HG03378 (cell line): Measurements from ENCODE around the gene RPL29.
"Not testable (repeated sequence)": the region's sequence is repeated elsewhere in the genome, so short reads cannot be mapped to it uniquely, and the experiment has no call there.

Source experiments
- ATAC-seq: cut with Tn5 transposase; IDR thresholded peaks from one replicate; pipeline ENCODE4 v1.9.1; 2021; ENCODE audit warnings: mild to moderate bottlenecking, moderate library complexity; ENCODE audit not compliant: unreplicated experiment

The RPL29 gene

GRCh38 chr3:52006017-52006819 lies 10.5 kb upstream of the RPL29 start:
- ATAC-seq: no peak

GRCh38 chr3:52005571-52005986 lies 9.9 kb upstream of the RPL29 start:
- no peak for ATAC-seq

GRCh38 chr3:52004906-52005395 lies 9.3 kb upstream of the RPL29 start:
- ATAC-seq: no peak

- no peak for ATAC-seq
Observed at GRCh38 chr3:52004163-52004787, 8.6 kb upstream of the RPL29 start.

- no peak for ATAC-seq
Observed at GRCh38 chr3:52002748-52003147, 7.1 kb upstream of the RPL29 start.

- no peak for ATAC-seq
Observed at GRCh38 chr3:52001443-52001974, 5.8 kb upstream of the RPL29 start.

GRCh38 chr3:51999846-52000245 lies 4.2 kb upstream of the RPL29 start:
- no peak for ATAC-seq

GRCh38 chr3:51998774-51999173 lies 3.1 kb upstream of the RPL29 start:
- ATAC-seq: no peak

GRCh38 chr3:51997935-51998596 lies 2.4 kb upstream of the RPL29 start:
- ATAC-seq: no peak

GRCh38 chr3:51997172-51997571 lies 1.5 kb upstream of the RPL29 start:
- ATAC-seq: no peak

GRCh38 chr3:51994530-51994929 lies 1.2 kb downstream of the RPL29 start:
- ATAC-seq: no peak

GRCh38 chr3:51993657-51994056 lies 2.0 kb downstream of the RPL29 start:
- ATAC-seq: not testable (repeated sequence)

GRCh38 chr3:51992017-51992682 lies 3.5 kb downstream of the RPL29 start:
- no peak for ATAC-seq

GRCh38 chr3:51990501-51990971 lies 5.2 kb downstream of the RPL29 start:
- not testable (repeated sequence) for ATAC-seq

GRCh38 chr3:51988286-51989146 lies 7.2 kb downstream of the RPL29 start:
- no peak for ATAC-seq

- no peak for ATAC-seq
Observed at GRCh38 chr3:51987568-51987967, 8.1 kb downstream of the RPL29 start.

GRCh38 chr3:51986010-51986947 lies 9.4 kb downstream of the RPL29 start:
- ATAC-seq: no peak

GRCh38 chr3:51985063-51985462 lies 10.6 kb downstream of the RPL29 start:
- no peak for ATAC-seq

GRCh38 chr3:51984269-51984647 lies 11.4 kb downstream of the RPL29 start:
- no peak for ATAC-seq
